HG02943 (cell line): ENCODE results near the gene EDAR.

ENCODE experiments used
- ATAC-seq: cut with Tn5 transposase; IDR thresholded peaks from one replicate; pipeline ENCODE4 v1.9.1; 2021; ENCODE audit warnings: mild to moderate bottlenecking, low read depth, moderate library complexity; ENCODE audit not compliant: unreplicated experiment

The EDAR gene

DNA sequence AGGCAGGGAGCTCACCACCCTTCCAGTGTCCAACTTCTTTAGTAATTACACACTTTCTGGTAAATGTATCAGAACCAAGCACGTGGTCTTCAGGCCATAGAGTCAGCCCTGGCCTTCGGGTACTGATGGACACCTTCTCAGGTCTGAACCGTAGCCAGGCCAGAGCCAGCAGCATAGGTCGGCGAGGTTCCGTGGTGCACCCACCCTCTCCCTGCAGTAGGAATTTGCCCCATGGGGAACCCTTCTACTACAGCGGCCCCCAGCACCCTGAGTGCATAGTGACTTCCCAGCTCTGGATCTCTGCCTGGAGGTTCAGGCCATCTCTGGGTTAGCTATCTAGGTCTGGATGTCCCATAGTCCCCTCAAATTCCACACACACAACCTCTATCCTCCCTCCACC, 61.6 kb downstream of the EDAR start:
- no peak for ATAC-seq

- no peak for ATAC-seq
Observed at GRCh38 chr2:108926561-108927380, 62.2 kb downstream of the EDAR start.

DNA sequence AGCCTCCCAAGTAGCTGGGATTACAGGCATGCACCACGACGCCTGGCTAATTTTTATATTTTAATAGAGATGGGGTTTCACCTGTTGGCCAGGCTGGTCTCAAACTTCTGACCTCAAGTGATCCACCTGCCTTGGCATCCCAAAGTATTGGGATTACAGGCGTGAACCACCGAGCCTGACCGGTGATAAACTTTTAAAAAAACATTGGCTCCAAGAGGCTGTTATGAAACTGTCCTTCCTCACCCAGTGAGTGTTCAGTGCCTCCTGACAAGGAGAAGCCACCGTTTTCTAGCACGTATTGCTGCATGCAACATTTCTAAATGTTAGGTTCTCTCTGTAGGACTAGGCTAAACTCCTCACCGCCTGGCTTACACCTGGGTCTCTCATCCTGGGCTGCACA, 63.3 kb downstream of the EDAR start:
- no peak for ATAC-seq

DNA sequence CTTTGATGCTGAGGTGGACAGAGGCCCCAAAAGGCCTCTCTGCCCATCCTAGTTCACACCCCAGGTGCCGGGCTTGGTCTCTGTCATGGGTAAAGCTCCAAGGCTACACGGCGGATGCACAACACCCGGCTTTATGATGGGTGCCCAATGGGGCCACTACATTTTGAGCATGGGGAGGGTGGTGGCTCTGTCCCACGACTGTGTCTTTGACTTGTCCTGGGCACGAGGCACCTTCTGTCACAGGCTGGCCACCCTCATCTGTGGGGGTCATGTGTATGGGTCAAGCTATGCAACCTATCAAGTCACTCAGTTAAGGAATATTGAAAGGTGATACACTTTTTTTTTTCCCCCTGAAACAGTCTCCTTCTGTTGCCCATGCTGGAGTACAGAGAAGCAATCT, 63.7 kb downstream of the EDAR start:
- no peak for ATAC-seq

DNA sequence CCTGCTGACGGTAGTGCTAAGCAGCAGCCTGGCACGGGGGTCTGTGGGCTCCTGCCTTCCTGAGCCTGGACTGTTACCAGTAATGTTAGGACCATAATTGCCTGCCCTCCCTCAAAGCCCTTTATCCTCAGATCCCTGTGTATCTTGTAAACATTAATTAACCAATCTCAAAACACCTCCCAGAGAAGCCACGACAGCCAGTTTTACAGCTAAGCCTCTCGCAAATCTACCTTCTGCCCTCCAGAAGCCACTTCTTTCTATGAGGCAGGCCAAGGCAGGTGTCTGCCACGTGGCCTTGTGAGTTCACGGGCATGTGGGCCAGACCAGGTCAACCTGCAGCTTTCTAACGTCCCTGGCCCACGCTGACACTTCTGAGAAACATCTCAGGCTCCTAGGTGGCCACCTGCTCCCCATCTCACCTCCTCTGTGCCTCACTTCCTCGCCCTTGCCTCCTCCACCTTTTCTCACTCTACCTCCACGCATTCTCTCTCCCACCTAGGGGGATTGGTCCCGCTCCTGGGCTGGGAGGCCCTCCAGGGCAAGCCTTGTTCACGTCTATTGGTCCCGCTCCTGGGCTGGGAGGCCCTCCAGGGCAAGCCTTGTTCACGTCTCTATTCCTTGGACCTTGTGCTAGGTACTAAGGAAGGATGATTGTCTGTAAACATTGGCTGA, 64.3 kb downstream of the EDAR start:
- no peak for ATAC-seq

- no peak for ATAC-seq
Observed at GRCh38 chr2:108923736-108924579, 65.1 kb downstream of the EDAR start.

DNA sequence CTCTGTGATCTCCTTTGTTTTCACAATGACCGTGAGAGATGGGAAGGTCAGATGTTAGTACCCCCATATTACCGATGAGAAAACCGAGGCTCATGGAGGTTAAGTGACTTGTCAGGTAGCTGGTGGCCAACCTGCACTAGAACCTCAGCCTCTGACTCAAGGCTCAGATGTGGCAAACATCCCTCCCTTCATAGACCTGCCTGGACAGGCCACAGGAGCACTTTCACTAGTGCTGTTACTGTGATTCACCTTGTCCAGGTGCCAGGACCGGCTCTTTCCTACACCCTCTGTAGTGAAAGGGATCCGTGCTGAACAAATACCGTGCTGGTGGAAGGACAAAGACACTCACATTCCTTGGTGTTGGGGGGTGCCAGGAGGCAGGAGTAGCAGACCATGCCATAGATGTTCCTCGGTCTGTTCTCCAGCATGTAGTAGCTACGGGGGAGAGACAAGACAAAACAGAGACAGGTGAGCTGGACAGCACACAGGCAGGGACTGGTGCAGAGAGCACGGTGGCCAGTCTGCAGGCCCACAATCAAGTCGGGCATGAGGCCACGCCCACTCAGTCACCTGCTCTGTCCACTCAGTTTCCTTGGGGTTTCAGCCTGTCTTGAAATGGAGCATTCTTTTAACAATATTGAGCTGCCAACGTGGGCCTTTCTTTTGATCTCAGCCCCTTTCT, 65.9 kb downstream of the EDAR start:
- ATAC-seq = no peak

- no peak for ATAC-seq
Observed at GRCh38 chr2:108922141-108922915, 66.7 kb downstream of the EDAR start.

GRCh38 chr2:108921096-108922030, 67.7 kb downstream of the EDAR start:
- ATAC-seq = no peak

- no peak for ATAC-seq
Observed at GRCh38 chr2:108920686-108921085, 68.3 kb downstream of the EDAR start.

DNA sequence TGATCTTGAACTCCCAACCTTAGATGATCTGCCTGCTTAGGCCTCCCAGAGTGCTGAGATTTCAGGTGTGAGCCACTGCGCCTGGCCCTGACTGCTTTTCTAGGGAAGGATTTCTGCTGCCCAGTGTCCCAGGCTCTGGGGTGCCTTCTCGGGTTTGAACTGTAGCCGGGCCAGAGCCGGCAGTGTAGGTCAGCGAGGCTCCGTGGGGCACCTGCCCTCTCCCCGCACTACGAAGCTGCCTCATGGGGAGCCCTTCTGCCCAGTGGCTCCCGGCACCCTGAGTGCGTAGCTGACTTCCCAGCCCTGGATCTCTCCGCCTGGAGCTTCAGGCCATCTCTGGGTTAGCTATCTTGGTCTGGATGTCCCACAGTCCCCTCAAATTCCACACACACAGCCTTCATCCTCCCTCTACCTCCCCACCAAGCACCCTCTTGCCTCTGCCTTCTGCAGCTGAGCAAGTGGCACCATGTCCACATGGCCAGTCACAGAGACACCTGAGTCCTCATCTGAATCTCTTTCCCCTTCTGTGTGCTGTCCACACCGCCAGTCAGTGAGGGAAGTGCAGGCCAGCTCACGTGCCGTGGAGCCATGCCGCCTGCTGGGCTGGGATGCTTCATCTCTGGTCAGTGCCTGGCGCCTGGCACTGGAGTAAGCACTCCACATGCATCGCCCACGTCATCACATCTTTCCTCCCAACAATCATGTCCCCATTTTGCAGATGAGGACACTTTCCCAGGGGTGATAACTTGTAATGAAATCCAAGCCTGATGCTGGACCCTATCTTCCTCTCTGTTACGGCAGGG, 69.2 kb downstream of the EDAR start:
- ATAC-seq = no peak

GRCh38 chr2:108918941-108919341, 70.1 kb downstream of the EDAR start:
- ATAC-seq = no peak

DNA sequence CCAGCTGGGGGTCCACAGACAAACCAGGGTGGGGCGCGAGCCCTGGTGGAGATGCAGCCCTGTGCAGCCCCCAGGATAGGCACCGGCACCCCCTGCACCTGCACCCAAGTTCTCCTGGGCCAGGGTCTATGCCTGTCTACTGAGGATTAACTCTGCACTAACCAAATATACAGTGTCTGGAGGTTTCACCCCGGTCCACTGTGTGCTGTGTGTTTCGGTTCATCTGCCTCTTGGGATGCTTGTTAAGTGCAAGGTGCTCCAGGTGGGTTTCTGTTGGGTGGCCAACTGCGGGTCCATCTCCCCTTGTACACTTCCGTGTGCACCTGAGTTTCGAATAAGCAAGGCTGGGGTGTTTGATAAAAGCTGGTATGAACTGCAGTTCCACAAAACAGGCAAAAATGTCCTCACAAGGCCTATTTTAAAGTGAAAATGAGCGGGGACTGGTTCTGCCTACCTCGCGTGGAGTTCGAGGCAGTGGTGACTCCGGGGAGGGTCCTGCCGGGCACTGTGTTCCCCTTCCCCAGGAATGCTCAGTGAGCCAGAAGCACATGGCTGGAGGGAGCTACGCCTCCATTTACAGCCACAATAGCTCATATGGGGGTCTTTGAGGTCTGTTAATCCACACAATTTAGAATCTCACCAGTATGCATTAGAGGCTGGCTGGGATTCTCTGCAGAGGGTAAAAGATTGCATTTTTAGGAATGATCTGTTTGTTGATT, 70.7 kb downstream of the EDAR start:
- no peak for ATAC-seq

DNA sequence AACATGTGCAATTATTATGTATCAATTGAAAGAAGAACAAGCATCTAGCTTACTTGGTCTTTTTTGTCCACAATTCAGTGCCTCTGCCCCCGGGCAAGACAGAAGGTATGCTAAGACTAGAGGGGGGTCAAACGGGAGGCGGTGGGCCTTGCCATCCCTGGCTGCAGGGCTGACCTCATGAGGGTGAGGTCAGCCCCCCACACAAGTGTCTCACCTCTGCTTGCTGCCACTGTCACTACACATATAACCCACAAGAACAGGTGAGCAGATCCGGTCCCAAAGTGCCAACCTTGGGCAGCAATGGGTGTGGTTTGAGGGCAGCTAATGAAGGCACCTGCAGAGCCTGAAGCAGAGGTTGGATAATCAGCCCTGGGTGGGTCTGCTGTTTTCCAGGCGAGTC, 71.5 kb downstream of the EDAR start:
- no peak for ATAC-seq

- no peak for ATAC-seq
Observed at GRCh38 chr2:108916796-108917421, 72.1 kb downstream of the EDAR start.

DNA sequence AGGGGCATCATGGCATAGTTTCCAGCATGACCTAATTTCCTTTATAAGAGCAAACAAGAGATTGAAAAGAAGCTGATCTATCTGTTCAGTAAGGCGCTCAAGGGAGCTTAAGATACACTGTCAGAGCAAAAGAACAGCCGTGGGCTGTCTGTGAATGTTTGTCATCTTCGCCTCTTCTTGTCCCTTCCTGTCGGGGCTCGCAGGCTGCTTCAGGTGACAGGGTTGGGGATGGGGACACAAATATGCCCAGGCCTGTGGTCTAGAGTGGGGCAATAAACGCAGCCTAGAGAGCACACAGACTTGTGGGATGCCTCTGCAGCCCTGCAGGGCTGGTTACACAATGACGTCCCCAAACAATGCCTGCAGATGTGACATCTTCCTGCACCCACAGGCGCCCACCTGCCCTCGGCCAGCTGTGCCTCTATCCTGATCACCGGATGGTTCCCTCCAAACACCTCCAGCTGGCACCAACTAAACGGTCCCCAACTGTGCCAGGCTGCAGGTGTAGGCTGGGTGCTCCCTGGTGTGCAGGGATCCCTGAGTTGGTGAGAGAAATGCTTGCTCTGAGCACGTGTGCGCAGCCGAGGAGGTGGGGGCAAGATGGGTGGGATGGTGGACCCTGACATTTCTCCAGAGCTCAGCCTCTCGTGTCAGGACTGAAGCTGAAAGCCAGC, 72.8 kb downstream of the EDAR start:
- ATAC-seq = no peak

DNA sequence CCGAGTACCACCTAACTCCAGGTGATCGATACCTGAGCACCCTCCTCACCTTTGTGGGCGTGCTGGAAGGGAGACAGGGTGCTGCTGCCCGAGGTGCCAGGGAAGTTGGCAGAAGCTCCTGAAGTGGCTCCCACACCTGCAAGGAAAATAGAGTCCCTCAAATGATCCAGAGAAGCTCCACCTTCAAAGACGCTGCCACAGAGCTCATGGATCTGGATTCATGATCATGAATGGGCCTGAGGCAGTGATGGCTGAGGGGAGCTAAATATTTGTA, 76.5 kb downstream of the EDAR start:
- ATAC-seq = no peak
